ENCODE data around the gene INSR.

DNA sequence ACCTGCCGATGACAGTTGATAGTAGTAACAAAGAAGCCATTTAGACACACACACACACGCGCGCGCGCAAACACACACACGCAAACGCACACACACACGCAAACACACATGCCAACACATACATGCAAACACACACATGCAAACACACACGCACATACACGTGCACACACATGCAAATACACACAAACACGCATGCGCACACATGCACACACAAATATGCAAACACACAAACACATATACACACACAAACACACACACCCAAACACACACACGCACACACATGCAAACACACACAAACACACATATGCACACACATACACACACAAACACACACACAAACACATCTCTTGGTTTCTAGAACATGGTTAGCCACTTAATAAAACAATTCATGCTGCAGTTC, 174.6 kb downstream of the INSR start:
- no peak for TF ChIP-seq TARDBP (IDR thresholded peaks at IDR 0.05)
- no peak for TF ChIP-seq BHLHE40 (IDR thresholded peaks at IDR 0.05; ENCODE audit: borderline replicate concordance)
- TF ChIP-seq CTBP1 (IDR thresholded peaks at IDR 0.05; ENCODE audit: borderline replicate concordance): no peak
- TF ChIP-seq FOXM1 (IDR thresholded peaks at IDR 0.05; ENCODE audit: borderline replicate concordance): no peak
- no peak for TF ChIP-seq SUZ12 (IDR thresholded peaks at IDR 0.05)
- TF ChIP-seq ZNF384 (IDR thresholded peaks at IDR 0.05): no peak
- no peak for TF ChIP-seq NFRKB (IDR thresholded peaks at IDR 0.05)
- TF ChIP-seq FOXA1 (IDR thresholded peaks at IDR 0.05): no peak
